ENCODE results near the gene SEZ6L2. TPM values are rescaled to one million over a fixed set of nuclear protein-coding genes. Genes with fewer than 3 reads are reported as not detected.
A peak's percentile ranks its signal among the peaks of the same experiment; 100 is the strongest.

SEZ6L2 gene
- total and polyA plus RNA-seq, 2 of the 8 experiments (the other 6 are each of a cell fraction or from before 2014, with no cell fraction given), result 43.5 to 47.7 TPM

DNA sequence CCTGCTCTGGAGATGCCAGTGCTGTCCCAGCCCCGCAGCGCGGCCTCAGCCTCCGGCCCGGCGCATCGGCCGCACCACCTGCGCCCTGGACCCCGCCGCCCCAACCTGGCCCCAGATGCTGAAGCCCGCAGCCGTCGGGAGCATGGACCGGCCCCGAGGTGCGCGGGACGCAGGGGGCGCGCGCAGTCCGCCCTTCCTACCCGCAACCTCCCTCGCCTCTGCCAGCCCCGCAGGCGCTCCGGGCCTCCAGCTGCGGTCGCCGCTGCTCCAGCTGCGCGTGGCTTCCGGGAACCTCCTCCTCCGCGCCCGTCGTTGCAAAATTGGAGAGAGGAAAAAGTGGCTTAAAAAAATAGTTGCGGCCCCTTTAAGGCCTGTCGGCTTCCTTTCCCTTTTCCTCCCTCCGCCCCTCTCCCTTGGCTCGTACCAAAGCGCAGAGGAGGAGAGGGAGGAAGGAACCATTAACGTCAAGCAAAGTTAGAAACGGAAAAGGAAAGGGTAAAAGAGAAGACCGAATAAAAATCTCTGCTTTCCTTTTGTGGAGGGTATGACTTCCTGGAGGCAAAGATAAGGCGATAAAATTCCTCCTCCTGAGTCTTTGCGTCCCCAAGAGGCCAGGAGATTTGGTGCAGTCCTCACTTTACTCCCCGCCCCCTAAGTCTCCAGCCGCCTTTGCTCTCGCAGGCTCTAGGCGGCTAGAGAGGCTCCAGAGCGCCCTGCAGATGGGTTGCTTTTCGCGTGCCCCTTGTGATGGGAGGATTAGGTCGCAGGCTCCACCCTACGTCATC lies 36.3 kb downstream of the SEZ6L2 start, which contains the start of gene CDIPT (continued):
- TF ChIP-seq, protein P1, sequence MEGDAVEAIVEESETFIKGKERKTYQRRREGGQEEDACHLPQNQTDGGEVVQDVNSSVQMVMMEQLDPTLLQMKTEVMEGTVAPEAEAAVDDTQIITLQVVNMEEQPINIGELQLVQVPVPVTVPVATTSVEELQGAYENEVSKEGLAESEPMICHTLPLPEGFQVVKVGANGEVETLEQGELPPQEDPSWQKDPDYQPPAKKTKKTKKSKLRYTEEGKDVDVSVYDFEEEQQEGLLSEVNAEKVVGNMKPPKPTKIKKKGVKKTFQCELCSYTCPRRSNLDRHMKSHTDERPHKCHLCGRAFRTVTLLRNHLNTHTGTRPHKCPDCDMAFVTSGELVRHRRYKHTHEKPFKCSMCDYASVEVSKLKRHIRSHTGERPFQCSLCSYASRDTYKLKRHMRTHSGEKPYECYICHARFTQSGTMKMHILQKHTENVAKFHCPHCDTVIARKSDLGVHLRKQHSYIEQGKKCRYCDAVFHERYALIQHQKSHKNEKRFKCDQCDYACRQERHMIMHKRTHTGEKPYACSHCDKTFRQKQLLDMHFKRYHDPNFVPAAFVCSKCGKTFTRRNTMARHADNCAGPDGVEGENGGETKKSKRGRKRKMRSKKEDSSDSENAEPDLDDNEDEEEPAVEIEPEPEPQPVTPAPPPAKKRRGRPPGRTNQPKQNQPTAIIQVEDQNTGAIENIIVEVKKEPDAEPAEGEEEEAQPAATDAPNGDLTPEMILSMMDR (IDR thresholded peaks at IDR 0.05; ENCODE audit: control extremely low read depth in 1 of 3, insufficient read depth in 1 of 3, low read depth in 1 of 3, low read length in 3 of 3), result peak; percentile 73 to 94 (median 78)
- TF ChIP-seq SIX5 (IDR thresholded peaks at IDR 0.05; ENCODE audit: low read depth, low read length), result peak; percentile 57
- 0 out of 2 replicates have a peak, but pooled peaks have one; percentile 22 for TF ChIP-seq TEAD4 (IDR thresholded peaks at IDR 0.05; ENCODE audit: low read depth, low read length)
- TF ChIP-seq KDM1A (IDR thresholded peaks at IDR 0.05; ENCODE audit: borderline replicate concordance, low read length), result no peak
- 0 out of 2 replicates have a peak, but pooled peaks have one; percentile 37 for TF ChIP-seq CHD2 (IDR thresholded peaks at IDR 0.05; ENCODE audit: low read length)
- peak; percentile 46 for TF ChIP-seq KDM4A (IDR thresholded peaks at IDR 0.05; ENCODE audit: low read depth, low read length, severe bottlenecking)
- TF ChIP-seq CTBP2 (IDR thresholded peaks at IDR 0.05; ENCODE audit: borderline replicate concordance, insufficient read depth, insufficient read length, low read length), result no peak
- TF ChIP-seq, protein P2, sequence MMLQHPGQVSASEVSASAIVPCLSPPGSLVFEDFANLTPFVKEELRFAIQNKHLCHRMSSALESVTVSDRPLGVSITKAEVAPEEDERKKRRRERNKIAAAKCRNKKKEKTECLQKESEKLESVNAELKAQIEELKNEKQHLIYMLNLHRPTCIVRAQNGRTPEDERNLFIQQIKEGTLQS (IDR thresholded peaks at IDR 0.05; ENCODE audit: insufficient read depth, low read depth, low read length), result 0 out of 2 replicates have a peak, but pooled peaks have one; percentile 23
- peak; percentile 86 for TF ChIP-seq TAF1 (IDR thresholded peaks at IDR 0.05; ENCODE audit: low read depth, low read length)
- TF ChIP-seq, protein P3, sequence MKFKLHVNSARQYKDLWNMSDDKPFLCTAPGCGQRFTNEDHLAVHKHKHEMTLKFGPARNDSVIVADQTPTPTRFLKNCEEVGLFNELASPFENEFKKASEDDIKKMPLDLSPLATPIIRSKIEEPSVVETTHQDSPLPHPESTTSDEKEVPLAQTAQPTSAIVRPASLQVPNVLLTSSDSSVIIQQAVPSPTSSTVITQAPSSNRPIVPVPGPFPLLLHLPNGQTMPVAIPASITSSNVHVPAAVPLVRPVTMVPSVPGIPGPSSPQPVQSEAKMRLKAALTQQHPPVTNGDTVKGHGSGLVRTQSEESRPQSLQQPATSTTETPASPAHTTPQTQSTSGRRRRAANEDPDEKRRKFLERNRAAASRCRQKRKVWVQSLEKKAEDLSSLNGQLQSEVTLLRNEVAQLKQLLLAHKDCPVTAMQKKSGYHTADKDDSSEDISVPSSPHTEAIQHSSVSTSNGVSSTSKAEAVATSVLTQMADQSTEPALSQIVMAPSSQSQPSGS (IDR thresholded peaks at IDR 0.05; ENCODE audit: low read length), result peak; percentile 96
- no peak for TF ChIP-seq GTF2F1 (IDR thresholded peaks at IDR 0.05; ENCODE audit: borderline replicate concordance, low read depth, low read length)
- TF ChIP-seq SUZ12 (IDR thresholded peaks at IDR 0.05; ENCODE audit: low read length), result no peak
- peak; percentile 73 for TF ChIP-seq TAF7 (optimal IDR thresholded peaks at IDR 0.05; ENCODE audit: borderline replicate concordance, low read depth, low read length)
- TF ChIP-seq, protein P4, sequence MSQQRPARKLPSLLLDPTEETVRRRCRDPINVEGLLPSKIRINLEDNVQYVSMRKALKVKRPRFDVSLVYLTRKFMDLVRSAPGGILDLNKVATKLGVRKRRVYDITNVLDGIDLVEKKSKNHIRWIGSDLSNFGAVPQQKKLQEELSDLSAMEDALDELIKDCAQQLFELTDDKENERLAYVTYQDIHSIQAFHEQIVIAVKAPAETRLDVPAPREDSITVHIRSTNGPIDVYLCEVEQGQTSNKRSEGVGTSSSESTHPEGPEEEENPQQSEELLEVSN (IDR thresholded peaks at IDR 0.05), result no peak
- TF ChIP-seq BACH1 (IDR thresholded peaks at IDR 0.05; ENCODE audit: low read length), result no peak
